Astrocyte of the spinal cord (primary cell): ENCODE data around the gene ARVCF.
A peak's percentile ranks its signal among the peaks of the same experiment; 100 is the strongest.

ENCODE experiments used
- DNase-seq: peaks from one replicate; pipeline ENCODE4 v3.0.0; 2011; ENCODE audit warnings: low read depth, low spot score
- H3K4me3 ChIP-seq: 2 replicates; pipeline ENCODE4 v1.5.1; 2011; ENCODE audit warnings: low read depth, mild to moderate bottlenecking, low read length, moderate library complexity
- in situ Hi-C: cut with HindIII; loops from 2 replicates; pipeline ENCODE4 v1.10.0; 2017; ENCODE audit warnings: low sequenced_read_pairs
- TF ChIP-seq, protein P1 (sequence below): IDR thresholded peaks from 2 replicates; pipeline ENCODE4 v1.5.1; 2012; ENCODE audit warnings: low read depth, mild to moderate bottlenecking, low read length, inconsistent platforms

ARVCF gene

DNA sequence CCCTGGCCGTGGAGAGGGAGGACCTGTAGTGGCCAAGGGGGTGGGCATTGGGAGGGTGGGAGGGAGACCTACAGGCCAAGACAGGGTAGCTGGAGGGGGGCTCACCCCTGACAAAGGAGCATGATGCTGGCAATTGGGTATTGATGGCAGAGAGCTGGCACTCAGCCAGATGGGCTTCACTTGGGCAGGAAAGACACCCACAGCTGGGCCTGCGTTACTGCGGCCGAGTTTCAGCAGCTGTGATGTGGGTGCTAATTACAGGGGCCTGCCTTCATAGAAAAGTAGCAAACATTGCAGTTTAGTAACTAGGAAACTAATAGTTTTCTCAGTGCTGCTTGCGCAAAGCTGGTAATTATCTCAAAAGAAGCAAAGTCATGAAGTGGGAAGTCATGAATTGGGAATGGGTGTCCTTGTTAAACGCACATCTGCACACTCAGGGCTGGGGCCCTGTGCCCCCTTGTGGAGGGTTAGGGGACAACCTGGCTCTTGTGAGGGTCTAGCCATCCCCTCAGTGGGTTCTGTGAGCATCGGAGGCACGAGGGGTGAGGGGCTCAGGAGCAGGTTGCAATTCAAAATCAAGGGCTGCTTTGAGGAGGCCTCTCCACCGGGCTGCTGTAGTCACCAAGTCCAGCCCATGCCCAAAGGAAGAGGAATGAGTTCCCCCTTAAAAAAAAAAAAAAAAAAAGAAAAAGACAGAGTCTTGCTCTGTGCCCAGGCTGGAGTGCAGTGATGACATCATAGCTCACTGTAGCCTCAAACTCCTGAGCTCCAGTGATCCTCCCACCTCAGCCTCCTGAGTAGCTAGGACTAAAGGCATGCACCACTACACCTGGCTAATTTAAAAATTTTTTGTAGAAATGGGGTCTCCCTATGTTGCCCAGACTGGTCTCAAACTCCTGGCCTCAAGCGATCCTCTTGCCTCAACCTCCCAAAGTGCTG, 50.6 kb downstream of the ARVCF start:
- H3K4me3 ChIP-seq, result no peak overlapping the region
- TF ChIP-seq, protein P1, sequence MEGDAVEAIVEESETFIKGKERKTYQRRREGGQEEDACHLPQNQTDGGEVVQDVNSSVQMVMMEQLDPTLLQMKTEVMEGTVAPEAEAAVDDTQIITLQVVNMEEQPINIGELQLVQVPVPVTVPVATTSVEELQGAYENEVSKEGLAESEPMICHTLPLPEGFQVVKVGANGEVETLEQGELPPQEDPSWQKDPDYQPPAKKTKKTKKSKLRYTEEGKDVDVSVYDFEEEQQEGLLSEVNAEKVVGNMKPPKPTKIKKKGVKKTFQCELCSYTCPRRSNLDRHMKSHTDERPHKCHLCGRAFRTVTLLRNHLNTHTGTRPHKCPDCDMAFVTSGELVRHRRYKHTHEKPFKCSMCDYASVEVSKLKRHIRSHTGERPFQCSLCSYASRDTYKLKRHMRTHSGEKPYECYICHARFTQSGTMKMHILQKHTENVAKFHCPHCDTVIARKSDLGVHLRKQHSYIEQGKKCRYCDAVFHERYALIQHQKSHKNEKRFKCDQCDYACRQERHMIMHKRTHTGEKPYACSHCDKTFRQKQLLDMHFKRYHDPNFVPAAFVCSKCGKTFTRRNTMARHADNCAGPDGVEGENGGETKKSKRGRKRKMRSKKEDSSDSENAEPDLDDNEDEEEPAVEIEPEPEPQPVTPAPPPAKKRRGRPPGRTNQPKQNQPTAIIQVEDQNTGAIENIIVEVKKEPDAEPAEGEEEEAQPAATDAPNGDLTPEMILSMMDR, result peak; percentile 54
- DNase-seq, result no peak
- in situ Hi-C loops, result no loop called here

DNA sequence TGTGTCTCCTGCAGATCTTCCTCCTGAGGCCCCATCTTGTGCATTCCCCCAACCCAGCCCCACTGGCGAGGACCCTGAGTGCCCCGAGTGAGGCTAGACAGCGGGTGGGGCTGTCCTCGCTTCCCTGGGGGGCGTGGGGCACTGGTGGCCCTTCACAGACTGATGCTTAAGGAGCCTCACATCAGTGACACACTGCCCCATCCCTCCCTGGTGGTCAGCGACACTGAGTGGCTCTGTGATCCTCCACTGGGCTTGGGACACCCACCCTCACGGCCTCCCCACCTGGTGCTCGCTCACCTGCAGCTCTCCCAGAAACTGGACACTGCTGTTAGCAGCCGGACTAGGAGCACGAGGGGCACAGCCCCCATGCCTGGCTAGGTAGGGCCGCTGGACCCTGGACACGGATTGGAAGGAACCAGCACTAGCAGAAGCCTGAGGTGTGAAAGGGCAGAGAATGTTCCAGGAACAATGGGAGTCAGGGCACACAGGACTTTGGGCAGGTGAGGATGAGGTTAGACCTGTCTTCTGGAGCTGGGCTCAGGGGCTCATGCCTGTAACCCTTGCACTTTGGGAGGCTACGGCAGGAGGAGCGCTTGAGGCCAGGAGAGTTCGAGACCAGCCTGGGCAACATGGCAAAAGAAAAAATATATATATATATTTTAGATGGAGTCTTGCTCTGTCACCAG, 51.8 kb downstream of the ARVCF start:
- H3K4me3 ChIP-seq, result no peak overlapping the region
- in situ Hi-C loops, result no loop called here
- no peak for DNase-seq
- TF ChIP-seq, protein P1, result no peak

DNA sequence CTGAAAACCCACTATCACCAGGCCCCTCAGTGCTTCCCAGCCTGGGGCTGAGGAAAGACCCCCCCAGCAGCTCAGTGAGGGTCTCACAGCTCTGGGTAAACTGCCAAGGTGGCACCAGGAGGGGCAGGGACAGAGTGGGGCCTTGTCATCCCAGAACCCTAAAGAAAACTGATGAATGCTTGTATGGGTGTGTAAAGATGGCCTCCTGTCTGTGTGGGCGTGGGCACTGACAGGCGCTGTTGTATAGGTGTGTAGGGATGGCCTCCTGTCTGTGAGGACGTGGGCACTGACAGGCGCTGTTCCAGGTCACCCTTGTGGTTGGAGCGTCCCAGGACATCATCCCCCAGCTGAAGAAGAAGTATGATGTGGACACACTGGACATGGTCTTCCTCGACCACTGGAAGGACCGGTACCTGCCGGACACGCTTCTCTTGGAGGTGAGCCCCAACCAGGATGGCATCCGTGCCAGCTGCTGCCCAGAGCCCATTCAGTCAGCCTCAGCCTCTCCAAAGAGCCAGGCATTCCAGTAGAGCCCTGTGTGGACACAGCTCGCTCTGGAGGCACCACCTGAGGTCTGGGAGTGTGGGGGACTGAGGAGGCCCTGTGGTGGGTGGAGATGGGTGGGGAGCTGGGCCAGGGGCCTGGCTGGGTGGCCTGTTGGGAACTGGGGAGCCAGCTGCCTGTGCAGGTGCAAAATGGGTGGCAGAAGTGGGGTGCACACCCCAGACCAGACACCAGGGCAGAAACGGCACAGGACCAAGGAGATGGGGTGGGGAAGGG, 52.6 kb downstream of the ARVCF start:
- no peak overlapping the region for H3K4me3 ChIP-seq
- DNase-seq, result no peak
- TF ChIP-seq, protein P1, result no peak
- in situ Hi-C loops, result no loop called here

DNA sequence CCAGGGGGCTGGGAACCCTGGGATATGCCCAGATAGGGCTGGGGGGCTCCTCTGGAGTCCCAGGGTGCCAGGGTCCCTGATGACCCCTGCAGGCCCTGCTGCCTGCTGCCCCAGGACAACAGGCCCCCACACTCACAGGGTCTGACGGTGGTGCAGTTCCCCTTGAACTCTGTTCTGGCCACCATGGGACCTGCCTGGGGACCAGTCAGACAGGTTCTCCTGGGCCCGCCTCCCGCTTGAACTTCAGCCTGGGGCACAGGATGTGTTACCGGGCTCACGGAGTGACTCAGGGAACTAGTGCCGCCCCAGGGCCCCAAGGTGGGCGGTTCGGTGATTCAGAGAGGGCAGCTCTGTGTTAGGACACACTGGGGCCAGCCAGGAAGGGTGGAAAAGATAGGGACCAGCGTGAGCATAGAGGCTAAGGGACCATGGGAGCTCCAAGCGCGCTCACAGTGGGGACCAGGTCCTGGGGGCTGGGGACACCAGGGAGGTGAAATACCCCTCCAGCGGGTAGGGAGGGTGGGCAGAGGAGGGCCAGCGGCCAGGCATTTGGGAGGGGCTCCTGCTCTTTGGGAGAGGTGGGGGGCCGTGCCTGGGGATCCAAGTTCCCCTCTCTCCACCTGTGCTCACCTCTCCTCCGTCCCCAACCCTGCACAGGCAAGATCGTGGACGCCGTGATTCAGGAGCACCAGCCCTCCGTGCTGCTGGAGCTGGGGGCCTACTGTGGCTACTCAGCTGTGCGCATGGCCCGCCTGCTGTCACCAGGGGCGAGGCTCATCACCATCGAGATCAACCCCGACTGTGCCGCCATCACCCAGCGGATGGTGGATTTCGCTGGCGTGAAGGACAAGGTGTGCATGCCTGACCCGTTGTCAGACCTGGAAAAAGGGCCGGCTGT, 53.5 kb downstream of the ARVCF start:
- no peak for DNase-seq
- TF ChIP-seq, protein P1, result no peak
- H3K4me3 ChIP-seq, result no peak overlapping the region
- in situ Hi-C loops, result no loop called here

DNA sequence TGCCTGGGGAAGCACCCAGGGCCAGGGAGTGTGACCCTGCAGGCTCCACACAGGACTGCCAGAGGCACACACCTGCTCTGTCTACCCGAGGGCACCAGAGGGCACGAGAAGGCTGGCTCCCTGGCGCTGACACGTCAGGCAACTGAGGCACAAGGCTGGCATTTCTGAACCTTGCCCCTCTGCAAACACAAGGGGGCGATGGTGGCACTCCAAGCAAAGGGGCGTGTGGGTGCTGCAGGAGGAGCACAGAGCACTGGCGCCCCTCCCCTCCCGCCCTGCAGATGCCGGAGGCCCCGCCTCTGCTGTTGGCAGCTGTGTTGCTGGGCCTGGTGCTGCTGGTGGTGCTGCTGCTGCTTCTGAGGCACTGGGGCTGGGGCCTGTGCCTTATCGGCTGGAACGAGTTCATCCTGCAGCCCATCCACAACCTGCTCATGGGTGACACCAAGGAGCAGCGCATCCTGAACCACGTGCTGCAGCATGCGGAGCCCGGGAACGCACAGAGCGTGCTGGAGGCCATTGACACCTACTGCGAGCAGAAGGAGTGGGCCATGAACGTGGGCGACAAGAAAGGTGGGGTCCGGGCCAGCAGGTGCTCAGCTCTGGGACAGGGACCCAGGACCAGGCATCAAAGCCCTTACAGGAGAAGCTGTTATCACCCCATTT, 54.2 kb downstream of the ARVCF start:
- peak; percentile 76 for DNase-seq
- no peak overlapping the region for H3K4me3 ChIP-seq
- TF ChIP-seq, protein P1, result peak; percentile 77
- in situ Hi-C loops, result no loop called here
